Measurements from ENCODE around the gene C12orf50.
"Not testable (repeated sequence)": the region's sequence is repeated elsewhere in the genome, so short reads cannot be mapped to it uniquely, and the experiment has no call there.

The C12orf50 gene, protein sequence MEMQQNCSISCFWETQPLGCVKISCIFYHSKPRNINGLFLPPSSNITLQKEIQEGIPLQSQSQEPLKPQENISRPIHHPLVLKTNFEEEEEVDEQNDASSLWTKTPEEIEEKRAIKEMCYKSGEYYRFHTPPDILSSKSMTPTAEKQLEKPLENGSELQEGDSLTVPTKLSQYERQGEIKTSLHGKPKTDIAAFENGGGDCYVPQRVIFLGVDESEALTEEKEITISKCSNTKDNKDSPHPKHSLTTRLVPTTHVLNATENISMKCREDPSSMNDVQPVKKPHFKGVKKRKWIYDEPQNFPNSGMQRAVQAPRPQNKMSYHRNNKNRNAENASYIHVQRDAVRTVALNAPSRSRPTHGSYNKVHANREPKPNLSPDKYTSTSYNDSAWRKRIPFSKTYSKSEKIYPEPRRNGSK

DNA sequence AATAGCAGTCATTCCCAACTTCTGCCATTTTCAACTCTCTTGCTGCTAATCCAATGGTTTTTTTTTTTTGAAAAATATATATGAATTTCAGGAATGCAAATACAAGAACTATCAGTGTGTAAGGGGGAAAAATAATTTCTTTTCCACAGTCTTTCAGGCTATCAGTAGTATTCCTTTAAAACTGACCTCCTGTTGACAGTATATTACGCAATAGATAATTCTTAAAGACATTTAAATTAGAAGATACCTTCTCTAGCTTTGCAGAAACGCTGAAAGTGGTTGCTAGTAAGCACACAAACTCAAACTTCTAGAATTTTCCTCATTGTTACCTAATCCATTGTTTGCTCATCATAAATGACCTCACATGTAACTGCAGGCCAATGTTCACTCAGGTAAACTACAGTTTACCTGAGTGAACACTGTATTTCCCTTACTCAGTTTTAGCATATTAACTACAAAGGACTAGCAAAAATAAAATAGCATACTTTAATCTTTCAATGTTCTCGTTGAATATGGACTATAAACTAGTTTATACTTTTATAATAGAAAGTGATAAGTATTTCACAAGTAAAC lies at the start of gene C12orf50:
Gene C12orf50 (minus strand): TSS at position 309 of the 573 bp plus-strand sequence. CDS start 2,439 bp downstream, outside the sequence.
- DNase-seq (ENCODE audit: low read depth in 2 of 2, low spot score in 1 of 2) = no peak

DNA sequence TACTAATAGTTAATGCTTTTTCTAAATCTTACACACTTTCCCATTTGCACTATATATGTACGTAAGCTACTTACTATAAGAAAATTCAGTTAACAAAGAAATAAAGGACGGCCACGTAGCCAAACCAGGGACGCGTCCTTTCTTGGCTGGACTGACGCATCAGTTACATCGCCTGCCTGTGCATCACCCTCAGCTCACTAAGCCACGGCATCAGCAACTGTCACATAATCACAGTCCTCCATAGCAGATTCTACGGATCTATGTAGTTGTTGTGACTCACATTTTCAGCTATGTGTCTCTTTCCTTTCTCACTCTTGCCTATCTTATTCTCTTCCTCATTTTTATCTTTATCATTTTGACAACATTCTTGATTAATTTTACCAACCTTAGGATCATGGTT lies 38.1 kb upstream of the C12orf50 start:
- no peak for DNase-seq (ENCODE audit: low read depth in 2 of 2, low spot score in 1 of 2)

DNA sequence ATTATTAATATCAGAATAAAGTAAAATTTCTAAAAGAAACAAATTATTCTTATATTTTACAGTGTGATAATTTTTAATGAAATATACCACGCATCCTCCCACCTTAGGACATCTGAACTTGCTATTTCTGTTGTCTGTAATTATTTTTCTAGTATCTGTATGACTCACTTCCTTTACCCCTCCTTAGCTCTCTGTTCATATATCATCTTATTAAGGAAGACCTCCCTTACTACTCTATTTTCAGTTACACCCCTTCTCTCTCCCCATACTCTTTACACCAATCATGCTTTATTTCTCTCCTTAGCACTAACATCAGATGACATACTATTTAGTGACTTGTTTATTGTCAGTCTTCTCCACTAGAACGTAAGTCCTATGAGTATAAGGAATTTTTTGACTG lies 34.2 kb upstream of the C12orf50 start:
- DNase-seq (ENCODE audit: low read depth in 2 of 2, low spot score in 1 of 2) = no peak

DNA sequence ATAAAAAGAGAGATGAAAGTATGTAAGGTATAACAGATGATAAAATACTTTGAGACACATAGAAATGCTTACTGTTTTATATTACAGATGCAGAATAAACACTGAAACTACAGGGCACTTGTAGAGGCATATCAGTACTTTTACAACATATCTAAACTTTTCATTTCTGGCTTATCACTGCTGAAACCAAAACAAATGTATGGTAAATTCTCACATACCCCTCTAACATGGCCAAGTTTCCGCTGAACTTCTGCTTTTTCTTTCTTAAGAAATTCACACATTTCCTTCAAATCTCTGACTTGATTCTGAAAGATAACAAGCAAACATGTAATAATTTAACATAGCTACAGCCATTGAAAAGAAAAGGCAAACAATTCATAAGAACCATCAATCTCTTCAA lies 33.3 kb upstream of the C12orf50 start:
- DNase-seq (ENCODE audit: low read depth in 2 of 2, low spot score in 1 of 2) = no peak

DNA sequence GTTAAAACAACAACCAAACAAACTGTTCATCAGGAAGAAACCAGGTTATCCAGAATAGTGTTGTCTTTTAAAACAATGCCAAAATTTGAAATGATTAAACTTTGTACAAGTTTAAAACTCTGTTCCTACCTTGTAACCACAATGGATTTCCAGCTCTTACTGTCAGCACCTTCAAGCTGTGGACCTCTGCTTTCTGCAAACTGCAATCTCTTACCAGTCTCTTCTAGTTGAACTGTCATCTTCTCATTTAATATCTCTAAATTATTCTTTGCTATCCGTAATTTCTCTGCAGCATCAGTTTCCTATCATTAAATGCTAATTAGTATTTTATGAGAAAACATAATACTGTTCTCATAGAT lies 29.5 kb upstream of the C12orf50 start:
- no peak for DNase-seq (ENCODE audit: low read depth in 2 of 2, low spot score in 1 of 2)

DNA sequence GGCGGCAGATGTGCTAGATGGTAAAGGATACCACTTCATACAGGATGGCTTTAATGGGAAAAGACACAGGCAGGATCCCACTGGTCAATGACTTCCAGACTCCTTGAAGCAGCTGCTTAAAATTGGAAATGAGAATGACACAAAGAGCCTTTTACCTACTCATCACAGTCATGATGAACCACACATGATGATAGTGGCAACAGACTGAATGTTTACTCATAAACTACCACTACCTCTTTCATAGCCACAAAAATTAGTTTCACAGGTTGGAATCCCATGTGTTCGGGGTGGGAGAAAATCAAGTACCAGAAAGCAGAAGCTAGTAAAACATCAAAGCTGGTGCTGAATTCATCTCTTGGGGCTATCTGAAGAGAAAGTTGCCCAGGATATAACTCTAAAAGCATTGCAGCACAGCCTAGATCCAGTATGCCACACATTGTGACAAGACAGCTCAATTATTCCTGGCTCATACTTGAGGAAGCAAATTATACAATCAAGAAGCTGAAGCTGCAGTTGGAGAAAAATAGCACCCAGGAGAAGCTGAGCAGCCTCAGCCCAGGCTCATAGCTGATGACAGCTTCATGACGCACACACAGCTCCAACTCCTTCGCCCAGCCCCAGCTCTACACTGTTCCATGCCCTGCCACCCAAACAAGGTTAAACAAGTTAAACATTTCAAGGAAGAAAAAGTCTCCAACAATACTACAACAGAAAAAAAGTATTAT lies 29.0 kb upstream of the C12orf50 start:
- no peak for DNase-seq (ENCODE audit: low read depth in 2 of 2, low spot score in 1 of 2)

DNA sequence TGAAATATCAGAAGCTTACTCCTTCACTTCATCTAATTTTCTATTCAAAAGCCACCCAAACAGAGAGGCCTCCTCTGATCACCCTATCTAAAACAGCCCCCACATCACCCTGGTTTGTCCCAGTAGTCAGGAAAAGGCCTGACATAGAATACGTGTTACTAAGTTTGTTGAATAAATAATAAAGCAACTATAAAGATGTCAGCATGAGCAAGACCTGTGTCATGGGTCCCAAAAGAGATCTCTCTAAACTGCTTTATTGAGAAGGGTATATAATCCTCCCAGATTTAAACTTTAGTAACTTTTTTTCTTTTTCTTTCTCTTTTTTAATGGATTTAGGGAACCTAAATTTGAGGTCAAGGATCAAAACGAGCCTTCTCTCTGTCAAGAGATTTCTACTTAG lies 27.4 kb upstream of the C12orf50 start:
- no peak for DNase-seq (ENCODE audit: low read depth in 2 of 2, low spot score in 1 of 2)

DNA sequence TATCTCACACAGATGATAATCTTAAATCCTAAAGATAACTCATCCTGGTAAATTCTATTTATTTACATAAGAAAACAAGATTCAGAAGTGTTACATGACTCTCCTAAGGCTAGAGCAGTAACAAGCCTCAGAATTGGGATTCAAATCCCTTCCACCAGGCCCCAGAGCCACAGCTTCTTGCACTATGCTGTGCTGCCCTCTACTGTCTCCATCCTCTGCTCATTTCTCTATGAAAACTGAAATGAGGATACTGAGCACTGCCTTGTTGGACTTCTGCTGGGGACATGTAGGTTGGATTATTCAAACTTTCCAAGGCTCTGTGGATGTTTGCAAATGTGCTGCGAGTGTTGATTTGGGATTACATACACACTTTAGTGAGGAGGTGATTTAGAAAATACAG lies 23.5 kb upstream of the C12orf50 start:
- no peak for DNase-seq (ENCODE audit: low read depth in 2 of 2, low spot score in 1 of 2)

DNA sequence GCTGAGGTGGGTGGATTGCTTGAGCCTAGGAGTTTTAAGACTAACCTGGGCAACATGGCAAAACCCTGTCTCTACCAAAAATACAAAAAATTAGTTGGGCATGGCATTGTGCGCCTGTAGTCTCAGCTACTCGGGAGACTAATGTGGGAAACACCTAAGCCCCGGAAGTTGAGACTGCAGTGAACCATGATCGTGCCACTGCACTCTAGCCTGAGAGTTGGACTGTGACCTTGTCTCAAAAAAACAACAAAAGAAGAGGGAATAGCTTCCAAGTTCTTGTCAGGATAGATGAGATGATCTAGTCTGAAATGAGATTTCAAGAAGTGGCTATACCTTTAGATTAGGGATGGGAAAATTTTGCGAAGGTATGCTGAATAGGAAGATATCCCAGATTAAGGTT lies 14.8 kb upstream of the C12orf50 start:
- no peak for DNase-seq (ENCODE audit: low read depth in 2 of 2, low spot score in 1 of 2)

DNA sequence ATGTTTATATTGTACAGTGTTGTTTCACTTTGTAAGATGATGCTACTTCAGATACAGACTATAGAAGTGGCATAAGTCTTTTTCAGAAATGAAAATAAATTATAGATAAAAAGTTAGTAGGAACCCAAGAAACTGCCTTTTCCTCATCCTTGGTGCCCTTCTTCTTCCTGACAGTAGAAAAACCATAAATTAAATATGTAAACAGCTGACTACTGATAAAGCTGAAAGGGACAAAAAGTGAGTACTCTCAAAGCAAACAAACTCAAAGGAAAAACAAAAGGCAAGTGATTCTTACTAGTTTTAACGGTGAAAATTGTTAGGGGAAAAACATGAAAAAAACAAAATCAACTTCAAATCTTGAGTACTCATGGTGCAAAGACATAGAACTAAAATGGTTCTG lies 8.6 kb upstream of the C12orf50 start:
- DNase-seq (ENCODE audit: low read depth in 2 of 2, low spot score in 1 of 2) = no peak

DNA sequence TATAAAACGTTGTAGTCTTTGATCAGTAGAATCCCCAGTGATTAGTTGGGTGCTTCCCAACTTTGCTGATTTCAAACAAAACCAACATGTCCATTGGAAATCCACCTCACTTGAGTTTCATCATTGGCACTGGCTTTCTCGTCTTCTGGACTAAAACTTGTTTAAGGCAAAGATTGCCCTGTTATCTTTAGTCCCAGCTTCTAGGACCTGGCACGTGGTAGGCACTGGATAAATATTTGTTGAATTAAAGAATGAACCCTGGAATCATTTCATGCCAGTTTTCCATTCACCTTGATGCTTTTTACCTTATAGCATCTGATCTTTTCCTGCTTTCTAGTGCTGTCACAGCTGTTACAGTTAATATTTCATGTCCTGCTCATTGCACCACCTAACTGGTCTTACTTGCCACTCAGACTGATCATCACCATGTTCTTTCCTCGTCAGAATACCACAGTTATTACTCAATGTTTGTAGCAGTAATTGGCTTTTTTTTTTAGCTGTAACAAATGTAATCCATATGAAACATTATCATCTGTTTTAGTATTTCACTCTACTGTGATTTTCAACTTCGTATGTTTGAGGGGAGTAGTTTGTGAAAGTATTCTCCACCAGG lies 7.3 kb upstream of the C12orf50 start:
- no peak for DNase-seq (ENCODE audit: low read depth in 2 of 2, low spot score in 1 of 2)

DNA sequence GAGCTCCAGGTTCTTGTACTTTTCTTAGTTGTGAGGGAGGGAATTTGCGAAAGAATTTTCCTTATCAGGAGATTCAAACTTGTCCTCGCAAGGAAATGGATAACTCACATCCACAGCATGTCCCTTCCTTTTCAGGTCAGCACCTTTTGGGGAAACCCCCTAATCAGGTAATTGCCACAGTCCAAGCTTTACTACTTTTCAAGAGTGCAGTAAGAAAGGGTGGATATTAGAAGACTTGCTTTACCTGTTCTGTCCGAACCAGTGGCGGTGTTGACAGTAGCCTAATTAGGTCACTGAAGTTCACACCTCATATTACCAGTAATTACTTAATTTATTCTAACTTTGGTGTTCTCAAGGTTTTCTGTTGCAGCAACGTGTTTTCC lies 6.7 kb upstream of the C12orf50 start:
- no peak for DNase-seq (ENCODE audit: low read depth in 2 of 2, low spot score in 1 of 2)

DNA sequence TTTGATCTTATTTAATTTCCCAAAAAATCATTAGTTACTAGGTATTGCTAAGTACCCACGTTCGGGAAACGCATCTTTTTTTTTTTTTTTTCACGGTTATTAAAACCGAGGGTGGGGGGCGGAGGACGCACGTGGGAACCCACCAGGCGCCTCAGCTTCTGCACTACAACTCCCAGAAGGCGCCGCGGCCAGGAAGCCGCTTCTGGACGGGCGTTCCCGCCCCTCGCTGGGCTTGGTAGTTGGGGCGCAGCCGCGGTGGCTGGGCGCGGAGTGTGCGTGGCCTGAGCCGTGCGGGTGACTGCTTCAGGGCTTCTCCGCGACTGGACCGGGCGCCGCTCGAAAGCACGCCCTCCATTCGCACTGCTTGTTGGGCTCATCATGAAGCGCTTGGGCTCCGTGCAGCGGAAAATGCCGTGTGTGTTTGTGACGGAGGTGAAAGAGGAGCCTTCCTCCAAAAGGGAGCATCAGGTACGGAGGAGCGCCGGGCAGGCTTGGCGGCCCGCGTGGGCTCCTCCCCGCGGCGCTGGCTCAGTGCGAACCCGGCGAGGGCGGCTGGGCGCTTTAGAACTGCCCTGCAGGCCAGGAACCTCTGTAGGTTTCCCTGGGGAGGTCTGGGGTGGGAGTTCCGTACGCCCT lies 6.2 kb upstream of the C12orf50 start:
- peak; percentile 60 to 69 for DNase-seq (ENCODE audit: low read depth in 2 of 2, low spot score in 1 of 2)

DNA sequence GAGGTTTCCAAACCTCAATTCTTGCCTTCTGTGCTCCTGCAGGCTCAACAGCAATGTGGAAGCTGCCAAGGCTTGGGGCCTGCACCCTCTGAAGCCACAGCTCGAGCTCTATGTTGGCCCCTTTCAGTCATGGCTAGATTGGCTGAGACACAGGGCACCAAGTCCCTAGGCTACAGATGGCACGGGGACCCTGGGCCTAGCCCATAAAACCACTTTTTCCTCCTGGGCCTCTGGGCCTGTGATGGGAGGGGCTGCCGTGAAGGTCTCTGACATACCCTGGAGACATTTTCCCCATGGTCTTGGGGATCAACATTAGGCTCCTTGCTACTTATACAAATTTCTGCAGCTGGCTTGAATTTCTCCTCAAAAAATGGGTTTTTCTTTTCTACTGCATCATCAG lies 2.0 kb upstream of the C12orf50 start:
- not testable (repeated sequence) for DNase-seq (ENCODE audit: low read depth in 2 of 2, low spot score in 1 of 2)

DNA sequence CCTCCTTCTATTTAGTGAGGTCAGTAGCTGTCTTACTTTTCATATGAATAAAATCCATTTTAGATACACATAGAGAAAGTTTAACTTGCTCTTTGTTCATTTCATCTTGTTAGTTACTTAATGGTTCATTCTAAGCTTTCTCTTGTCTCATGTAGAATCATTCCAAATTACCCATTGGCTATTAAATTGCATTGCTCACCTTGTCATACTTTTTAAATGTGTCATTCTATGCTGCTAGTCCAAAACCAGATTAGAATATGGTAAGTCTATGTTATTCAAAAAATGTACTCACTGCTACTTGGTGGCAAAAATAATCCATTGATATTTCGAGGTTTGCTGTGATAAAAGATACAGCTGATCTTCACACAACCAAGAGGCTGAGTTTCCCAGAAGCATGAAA lies 3.0 kb downstream of the C12orf50 start:
- no peak for DNase-seq (ENCODE audit: low read depth in 2 of 2, low spot score in 1 of 2)

DNA sequence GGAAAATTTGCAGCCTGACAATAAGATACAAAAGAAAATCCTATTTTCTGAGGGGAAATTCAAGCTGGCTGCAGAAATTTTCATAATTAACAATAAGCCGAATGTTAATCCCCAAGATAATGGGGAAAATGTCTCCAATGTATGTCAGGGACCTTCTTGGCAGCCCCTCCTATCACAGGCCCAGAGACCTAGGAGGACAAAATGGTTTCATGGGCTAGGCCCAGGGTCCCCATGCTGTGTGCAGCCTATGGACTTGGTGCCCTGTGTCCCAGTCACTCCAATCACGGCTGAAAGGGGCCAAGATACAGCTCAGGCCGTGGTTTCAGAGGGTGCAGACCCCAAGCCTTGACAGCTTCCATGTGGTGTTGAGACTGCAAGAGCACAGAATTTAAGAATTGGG lies 11.2 kb downstream of the C12orf50 start:
- DNase-seq (ENCODE audit: low read depth in 2 of 2, low spot score in 1 of 2) = no peak

DNA sequence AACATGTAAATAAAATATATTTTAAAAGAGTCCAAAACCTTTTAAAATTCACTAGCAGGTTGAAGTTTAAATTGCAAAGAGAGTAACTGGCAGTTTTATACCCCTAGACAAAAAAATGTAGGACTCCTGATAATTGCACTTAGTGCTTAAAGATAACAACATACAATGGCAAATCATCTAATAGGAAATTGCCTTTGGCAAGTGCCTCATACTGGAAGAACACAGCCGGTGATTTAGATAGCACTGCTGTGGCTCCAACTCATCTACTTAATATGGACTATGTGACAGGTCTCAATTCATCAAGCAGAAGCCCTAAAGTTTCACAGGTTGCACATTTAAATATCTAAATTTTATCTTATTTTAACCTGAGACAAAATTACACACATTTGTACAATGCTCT lies 13.4 kb downstream of the C12orf50 start:
- no peak for DNase-seq (ENCODE audit: low read depth in 2 of 2, low spot score in 1 of 2)

DNA sequence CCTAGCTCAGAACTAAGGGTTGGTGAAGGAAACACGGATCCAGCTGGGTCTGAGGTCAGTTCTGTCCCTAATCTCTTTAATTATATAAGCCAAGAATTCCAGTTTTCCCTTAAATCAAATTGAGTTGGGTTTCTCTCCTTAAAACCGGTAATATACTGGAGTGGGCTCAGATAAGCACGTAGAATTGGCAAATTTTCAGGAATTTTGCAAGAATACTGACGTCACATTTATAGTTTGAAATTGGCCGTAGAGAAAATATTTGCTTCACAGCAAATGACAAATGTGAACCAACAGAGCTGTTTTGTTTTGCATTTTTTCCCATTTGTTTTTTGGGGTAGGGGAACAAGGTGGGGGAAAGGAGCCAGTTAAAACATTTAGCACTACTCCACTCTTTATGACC lies 17.4 kb downstream of the C12orf50 start:
- DNase-seq (ENCODE audit: low read depth in 2 of 2, low spot score in 1 of 2) = no peak

DNA sequence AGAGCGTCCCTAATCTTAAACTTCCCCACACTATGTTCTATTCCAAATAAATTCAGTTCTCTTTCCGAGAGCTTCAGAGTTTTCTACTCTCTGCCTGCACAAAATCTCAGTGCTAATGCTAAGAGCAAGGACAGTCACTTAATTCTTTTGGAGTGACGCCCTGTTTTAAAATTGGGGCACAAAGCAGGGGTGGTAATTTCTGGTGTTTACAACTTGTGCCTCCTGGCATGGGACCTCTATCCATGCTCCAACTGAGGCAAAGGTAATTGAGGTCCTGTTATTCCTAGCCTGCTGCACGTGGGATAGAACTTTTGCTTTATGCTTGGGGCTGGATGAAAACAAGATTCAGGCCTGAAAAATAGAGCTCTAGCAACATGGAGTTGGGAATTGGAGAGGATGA lies 22.9 kb downstream of the C12orf50 start:
- DNase-seq (ENCODE audit: low read depth in 2 of 2, low spot score in 1 of 2) = no peak

DNA sequence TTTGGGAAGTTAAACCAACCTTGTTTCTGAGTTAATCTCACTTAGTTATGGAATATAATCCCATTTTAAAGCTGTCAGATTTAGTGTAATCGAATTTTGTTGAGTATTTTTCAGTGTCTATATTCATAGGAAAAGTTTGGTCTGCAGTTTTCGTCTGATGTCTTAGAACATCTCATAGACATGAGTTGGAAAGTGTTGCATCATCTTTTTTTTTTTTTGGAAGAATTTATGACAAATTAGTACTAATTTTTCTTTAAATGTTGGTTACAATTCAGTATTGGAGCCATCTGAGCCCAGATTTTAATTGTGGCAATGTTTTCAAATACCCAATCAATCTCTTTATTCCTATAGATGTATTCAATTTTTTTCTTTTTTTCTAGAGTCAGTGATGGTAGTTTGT lies 27.9 kb downstream of the C12orf50 start:
- no peak for DNase-seq (ENCODE audit: low read depth in 2 of 2, low spot score in 1 of 2)

DNA sequence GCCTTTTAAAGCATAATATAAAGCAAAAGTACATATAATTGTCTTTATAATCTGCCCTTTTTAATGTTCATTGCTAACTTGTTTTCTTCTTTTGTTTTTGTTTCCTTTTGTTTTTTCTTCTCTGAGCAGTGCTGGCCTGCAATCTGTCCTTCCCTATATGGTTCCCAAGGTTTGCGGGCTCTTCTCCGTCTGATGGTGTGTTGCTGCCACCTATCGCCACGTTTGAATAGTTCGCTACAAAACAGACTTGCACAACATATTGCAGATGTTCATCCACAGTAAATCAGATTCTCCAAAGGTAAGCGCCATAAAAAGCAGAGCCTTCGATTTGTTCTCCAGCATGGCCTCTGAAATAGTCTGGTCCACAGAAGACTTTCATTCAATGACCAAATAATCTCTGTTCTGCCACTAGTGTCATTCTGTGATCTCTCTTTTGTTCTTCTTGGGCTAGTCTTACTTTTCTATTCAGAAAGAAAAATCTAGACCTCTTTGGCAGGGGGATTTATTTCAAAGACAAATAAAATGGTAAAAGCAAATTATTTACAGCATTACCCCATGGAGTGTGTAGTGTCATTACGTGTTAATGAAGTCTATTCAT lies 33.5 kb downstream of the C12orf50 start:
- DNase-seq (ENCODE audit: low read depth in 2 of 2, low spot score in 1 of 2) = no peak

All from stimulated activated CD8-positive, alpha-beta memory T cell treated with anti-CD3 and anti-CD28 coated beads, Interleukin-4, amount 100 ng/mL, for 1 hour (primary cell).